Right lobe of liver (tissue), 4 donors: Measurements from ENCODE around the gene TMEM176A.

ENCODE experiments used
- CTCF ChIP-seq, 4 donors: fragments of 200-600 bp in 3 of 4; fragments of 450-650 bp in 1 of 4; IDR thresholded peaks; one replicate each; pipeline versions ENCODE4 v1.5.1 to v1.8.0; 2016 to 2022; ENCODE audit warnings: antibody characterized with exemption in 4 of 4, mild to moderate bottlenecking in 2 of 4
- POLR2A ChIP-seq: fragments of 450-650 bp; IDR thresholded peaks from one replicate; pipeline ENCODE4 v1.6.1; 2017; ENCODE audit warnings: antibody characterized with exemption, mild to moderate bottlenecking
- donor health status: DM: no; HTN: no; CAD: no.
- donor health status: DM: no; HTN: no; CAD: no.
- donor health status: DM: no; HTN: yes; CAD: no.

- TF ChIP-seq CTCF (IDR thresholded peaks at IDR 0.05) (no peak), POLR2A (no peak)
Observed at GRCh38 chr7:150754951-150755350, 45.6 kb upstream of the TMEM176A start.
